Mammary epithelial cell (primary cell): ENCODE measurements around the gene UAP1.
"Not testable (repeated sequence)": the region's sequence is repeated elsewhere in the genome, so short reads cannot be mapped to it uniquely, and the experiment has no call there.

Source experiments
- CTCF ChIP-seq, 2 donors: IDR thresholded peaks in 1 of 2; conservative IDR thresholded peaks in 1 of 2; 2 replicates each; pipeline ENCODE4 v1.5.1; 2011 to 2012; ENCODE audit warnings: inconsistent platforms in 2 of 2, low read length in 2 of 2, mild to moderate bottlenecking in 2 of 2, control low read depth in 1 of 2, low read depth in 1 of 2; ENCODE audit not compliant: insufficient read depth in 1 of 2; ENCODE audit errors: extremely low read depth in 1 of 2
- EZH2 ChIP-seq: IDR thresholded peaks from 2 replicates; pipeline ENCODE4 v1.6.1; 2012; ENCODE audit warnings: low read length, inconsistent platforms, borderline replicate concordance

- not testable (repeated sequence) for TF ChIP-seq CTCF (conservative IDR thresholded peaks at IDR 0.05 in 1 of 2, IDR thresholded peaks at IDR 0.05 in 1 of 2; ENCODE audit: extremely low read depth in 1 of 2, insufficient read depth in 1 of 2, low read depth in 1 of 2, low read length in 2 of 2); EZH2
These were observed 9.6 kb downstream of the UAP1 start for GRCh38 chr1:162571121-162571520.
